HEK293T (cell line): ENCODE results near the gene PIP5K1B.

ENCODE experiments used
- CTCF ChIA-PET: fragments of 350-600 bp; formaldehyde crosslinking; extraction: SDS; loops from one replicate; lab custom pipeline; 2021; ENCODE audit warnings: antibody characterized with exemption, inconsistent platforms; lab: Yijun Ruan, JAX
- POLR2A ChIA-PET: fragments of 350-600 bp; formaldehyde crosslinking; extraction: SDS; loops from one replicate; lab custom pipeline; 2020; ENCODE audit warnings: antibody characterized with exemption, inconsistent platforms; lab: Yijun Ruan, JAX
- DNase-seq: peaks from one replicate; pipeline ENCODE4 v3.0.0; 2012; ENCODE audit warnings: mixed read lengths; ENCODE audit errors: extremely low spot score
- ARNT ChIP-seq: fragments of 450-650 bp; IDR thresholded peaks from 2 replicates; pipeline ENCODE4 v1.6.1; 2017; ENCODE audit warnings: mild to moderate bottlenecking
- BHLHE40 ChIP-seq: fragments of 450-650 bp; IDR thresholded peaks from 2 replicates; pipeline ENCODE4 v1.6.1; 2016; ENCODE audit warnings: mild to moderate bottlenecking, moderate library complexity, borderline replicate concordance
- CTBP1 ChIP-seq: fragments of 450-650 bp; IDR thresholded peaks from 2 replicates; pipeline ENCODE4 v1.6.1; 2016; ENCODE audit warnings: borderline replicate concordance
- ELF4 ChIP-seq: fragments of 450-650 bp; IDR thresholded peaks from 2 replicates; pipeline ENCODE4 v1.6.1; 2017; ENCODE audit warnings: antibody characterized with exemption
- FOXA1 ChIP-seq: fragments of 450-650 bp; IDR thresholded peaks from 2 replicates; pipeline ENCODE4 v1.6.1; 2016; ENCODE audit warnings: mild to moderate bottlenecking
- FOXK2 ChIP-seq: fragments of 450-650 bp; IDR thresholded peaks from 2 replicates; pipeline ENCODE4 v1.6.1; 2016; ENCODE audit warnings: mild to moderate bottlenecking
- FOXM1 ChIP-seq: fragments of 450-650 bp; IDR thresholded peaks from 2 replicates; pipeline ENCODE4 v1.6.1; 2017; ENCODE audit warnings: mild to moderate bottlenecking, borderline replicate concordance
- HDGF ChIP-seq: fragments of 450-650 bp; IDR thresholded peaks from 2 replicates; pipeline ENCODE4 v1.6.1; 2017; ENCODE audit warnings: antibody characterized with exemption, borderline replicate concordance
- L3MBTL2 ChIP-seq: fragments of 450-650 bp; conservative IDR thresholded peaks from 2 replicates; pipeline ENCODE4 v1.6.1; 2016; ENCODE audit warnings: mild to moderate bottlenecking
- LEF1 ChIP-seq: fragments of 450-650 bp; IDR thresholded peaks from 2 replicates; pipeline ENCODE4 v1.6.1; 2017; ENCODE audit warnings: mild to moderate bottlenecking, borderline replicate concordance
- NFRKB ChIP-seq: fragments of 450-650 bp; IDR thresholded peaks from 2 replicates; pipeline ENCODE4 v1.6.1; 2016; ENCODE audit warnings: mild to moderate bottlenecking, moderate library complexity
- PKNOX1 ChIP-seq: fragments of 450-650 bp; IDR thresholded peaks from 2 replicates; pipeline ENCODE4 v1.6.1; 2016
- SP1 ChIP-seq: fragments of 450-650 bp; IDR thresholded peaks from 2 replicates; pipeline ENCODE4 v1.6.1; 2017
- SUZ12 ChIP-seq: fragments of 450-650 bp; IDR thresholded peaks from 2 replicates; pipeline ENCODE4 v1.6.1; 2016; ENCODE audit warnings: mild to moderate bottlenecking
- TARDBP ChIP-seq: fragments of 450-650 bp; IDR thresholded peaks from 2 replicates; pipeline ENCODE4 v1.6.1; 2016
- ZNF384 ChIP-seq: fragments of 450-650 bp; IDR thresholded peaks from 2 replicates; pipeline ENCODE4 v1.6.1; 2016

Gene PIP5K1B

DNA sequence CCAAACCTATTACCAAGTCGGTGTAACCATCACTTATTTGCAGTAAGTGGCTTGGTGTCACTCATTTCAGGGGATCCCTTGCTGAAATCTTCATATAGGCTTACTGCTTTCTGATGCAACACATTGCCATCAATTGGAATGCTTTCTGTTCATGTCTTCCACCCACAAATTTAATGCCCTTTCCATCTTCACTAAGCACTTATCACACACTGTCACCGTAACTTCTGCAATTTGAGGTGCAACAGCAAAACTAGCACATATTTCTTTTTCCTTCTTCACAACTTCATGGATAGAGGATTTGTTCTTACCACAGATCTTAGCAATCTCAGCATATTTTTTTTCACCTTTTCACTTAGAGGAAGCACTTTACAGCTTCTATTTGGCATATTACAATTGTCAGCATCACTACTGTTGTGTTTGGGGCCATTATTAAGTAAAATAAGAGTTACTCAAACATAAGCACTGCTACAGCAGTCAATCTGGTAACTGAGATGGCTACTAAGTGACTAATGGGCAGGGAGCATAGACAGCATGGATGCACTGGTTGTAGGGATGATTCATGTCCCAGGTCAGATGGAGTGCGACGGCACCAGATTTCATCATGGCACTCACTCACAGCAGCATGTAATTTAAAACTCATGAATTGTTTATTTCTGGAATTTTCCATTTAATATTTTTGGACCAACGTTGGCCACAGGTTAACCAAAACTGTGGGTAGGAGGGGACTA, 70.1 kb downstream of the PIP5K1B start:
- TF ChIP-seq LEF1: no peak
- TF ChIP-seq FOXA1: no peak
- TF ChIP-seq NFRKB: no peak
- no peak for TF ChIP-seq PKNOX1
- TF ChIP-seq TARDBP: no peak
- TF ChIP-seq SP1: no peak
- TF ChIP-seq BHLHE40: no peak
- TF ChIP-seq HDGF: no peak
- no peak for TF ChIP-seq ARNT
- TF ChIP-seq ELF4: no peak
- TF ChIP-seq ZNF384: no peak
- TF ChIP-seq FOXK2: no peak
- no peak for TF ChIP-seq SUZ12
- TF ChIP-seq FOXM1: no peak
- TF ChIP-seq CTBP1: no peak
- TF ChIP-seq L3MBTL2: no peak
- ChIA-PET CTCF (no interaction called here), POLR2A (no interaction called here)
- DNase-seq: no peak

DNA sequence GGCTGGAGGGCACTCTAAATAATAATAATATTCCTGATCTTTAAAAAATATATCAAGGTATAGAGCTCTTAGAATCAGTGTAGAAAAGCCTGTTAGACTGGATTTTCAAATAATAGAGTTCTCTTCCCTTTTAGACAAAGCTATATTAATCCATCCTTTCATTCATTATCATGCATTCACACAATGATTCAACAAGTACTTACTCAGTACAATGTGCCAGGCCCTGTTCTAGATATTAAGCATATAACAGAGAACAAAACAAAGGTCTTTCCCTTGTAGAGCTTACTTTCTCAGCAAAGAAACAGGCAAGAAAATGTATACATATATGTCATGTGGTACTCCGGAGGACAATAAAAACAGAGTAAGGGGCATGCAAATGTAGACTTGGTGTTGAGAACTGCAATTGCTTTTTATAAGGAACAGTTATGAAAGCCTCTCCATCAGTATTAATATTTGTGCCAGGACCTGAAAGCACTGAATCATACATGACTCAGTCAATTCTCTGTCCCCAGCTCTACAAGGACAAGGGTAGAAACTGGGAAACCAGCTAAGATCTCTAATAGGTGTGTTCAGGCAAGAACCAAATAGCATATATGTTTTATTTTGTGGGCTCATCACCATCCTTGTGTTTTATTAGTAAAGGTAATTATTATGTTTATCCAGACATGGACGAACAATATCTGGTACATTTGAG, 72.2 kb downstream of the PIP5K1B start:
- ChIA-PET POLR2A (no interaction called here), CTCF (no interaction called here)
- TF ChIP-seq NFRKB (no peak), L3MBTL2 (no peak), PKNOX1 (no peak), FOXM1 (no peak), SP1 (no peak)
- DNase-seq: no peak

GRCh38 chr9:68778635-68779034, 73.6 kb downstream of the PIP5K1B start:
- ChIA-PET CTCF (no interaction called here), POLR2A (interaction anchor here (1.4 kb wide), 1 partner anchor 21 kb away, joined by 4 read pairs; no protein-coding TSS in a partner anchor)
- TF ChIP-seq ELF4 (no peak), FOXM1 (no peak), HDGF (no peak), FOXA1 (no peak), NFRKB (no peak), FOXK2 (no peak), SP1 (no peak), LEF1 (no peak), CTBP1 (no peak), BHLHE40 (no peak), PKNOX1 (no peak), L3MBTL2 (no peak), ARNT (no peak)
- DNase-seq: no peak

DNA sequence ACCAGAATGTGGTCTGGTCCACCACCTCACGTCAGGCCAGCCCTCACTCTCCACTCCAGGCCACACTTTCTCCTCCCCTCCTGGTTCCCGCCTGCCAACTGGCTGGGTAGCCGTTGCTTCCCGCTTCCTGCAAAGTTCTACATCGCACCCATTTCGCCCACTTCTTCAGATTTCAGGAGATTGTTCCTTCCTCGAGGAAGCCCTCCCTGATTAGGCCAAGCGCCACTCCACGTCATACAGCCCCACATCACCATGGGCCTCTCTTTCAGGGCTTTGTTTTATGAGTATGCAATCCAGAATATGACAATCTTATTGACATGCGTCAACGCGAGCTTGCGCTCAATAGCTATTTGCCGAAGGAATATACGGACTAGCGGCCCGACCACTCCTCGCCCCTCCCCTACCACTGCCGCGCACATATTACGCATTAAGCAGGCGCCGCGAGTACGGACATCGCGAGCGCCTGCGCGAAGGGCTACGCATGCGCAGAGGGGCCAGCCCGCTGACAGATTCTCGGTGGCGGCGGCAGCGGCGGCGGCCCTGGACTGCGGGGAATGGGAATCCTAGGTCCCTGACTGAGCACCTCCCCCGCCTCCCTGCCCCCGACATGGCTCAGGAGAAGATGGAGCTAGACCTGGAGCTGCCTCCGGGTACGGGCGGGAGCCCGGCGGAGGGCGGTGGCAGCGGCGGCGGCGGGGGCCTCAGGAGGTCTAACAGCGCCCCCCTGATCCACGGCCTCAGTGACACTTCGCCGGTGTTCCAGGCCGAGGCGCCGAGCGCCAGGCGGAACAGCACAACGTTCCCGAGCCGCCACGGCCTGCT, 74.7 kb downstream of the PIP5K1B start:
- CTCF ChIA-PET: interaction anchor here (1.2 kb wide), 1 partner anchor 447 kb away, joined by 3 read pairs; no protein-coding TSS in a partner anchor
- TF ChIP-seq L3MBTL2 (peak; percentile 87), PKNOX1 (peak; percentile 86), TARDBP (no peak)
- POLR2A ChIA-PET: interaction anchor here (0.6 to 1.4 kb wide), 9 partner anchors 9 to 230 kb away, joined by 3 to 4 read pairs (median 3); partner anchors contain the start of gene PIP5K1B
- DNase-seq: peak; percentile 92

- TF ChIP-seq CTBP1 (no peak), SUZ12 (no peak), ARNT (no peak), HDGF (no peak), FOXA1 (no peak), ZNF384 (no peak), ELF4 (no peak), FOXM1 (no peak), LEF1 (no peak), TARDBP (no peak), FOXK2 (no peak), L3MBTL2 (no peak), NFRKB (no peak), BHLHE40 (no peak), PKNOX1 (no peak), SP1 (no peak)
- CTCF ChIA-PET: interaction anchor here (1.2 kb wide), 1 partner anchor 446 kb away, joined by 3 read pairs; no protein-coding TSS in a partner anchor
- DNase-seq: no peak
- POLR2A ChIA-PET: interaction anchor here (0.6 to 1.4 kb wide), 9 partner anchors 9 to 229 kb away, joined by 3 to 4 read pairs (median 3); partner anchors contain the start of gene PIP5K1B
Observed at GRCh38 chr9:68780380-68780712, 75.3 kb downstream of the PIP5K1B start.
